Measurements from ENCODE around the gene AQP1.

The AQP1 gene

DNA sequence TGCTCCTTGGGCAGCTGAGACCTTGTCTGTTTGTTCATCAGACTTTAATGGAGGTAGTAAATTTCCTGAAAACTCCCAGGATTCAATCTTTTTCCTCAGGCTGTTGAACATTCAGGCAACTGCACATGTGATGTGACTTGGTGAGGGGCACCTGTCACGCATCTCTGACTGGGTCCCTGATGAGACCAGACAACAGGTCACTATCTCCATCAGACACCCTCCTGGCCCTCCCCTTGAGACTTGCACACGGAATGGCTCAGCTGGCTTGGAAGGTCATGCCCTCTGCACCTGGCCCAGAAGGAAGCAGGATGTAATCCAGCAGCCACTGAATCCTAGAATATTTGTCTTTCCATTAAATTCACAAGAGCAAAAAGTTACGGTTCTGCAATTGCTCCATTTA, 15.9 kb downstream of the AQP1 start:
- H2AK5ac ChIP-seq (ENCODE audit: low read length, severe bottlenecking): peak overlapping the region; percentile 33
- H3K79me1 ChIP-seq (replicated peaks; ENCODE audit: low read length, poor library complexity, severe bottlenecking): no peaks in the 10 kb centered on the region
- H3K14ac ChIP-seq (ENCODE audit: low read length in 2 of 2): no peak overlapping the region
- no peak overlapping the region for H3K27ac ChIP-seq (ENCODE audit: low read length, poor library complexity, severe bottlenecking)
- peaks cover 13 to 33% of the 10 kb centered on the region in 2 experiments for H3K36me3 ChIP-seq (ENCODE audit: control insufficient read depth in 1 of 2, insufficient read depth in 2 of 2, low read depth in 1 of 2, low read length in 2 of 2)
- no peak overlapping the region for H2BK120ac ChIP-seq (ENCODE audit: low read depth, low read length)
- H3K4me1 ChIP-seq (ENCODE audit: control insufficient read depth, insufficient read depth, low read depth, low read length): peaks cover 35% of the 10 kb centered on the region
- no peak overlapping the region for H3K9ac ChIP-seq (ENCODE audit: low read length)
- no peaks in the 10 kb centered on the region for H3K27me3 ChIP-seq (ENCODE audit: control insufficient read depth in 1 of 2, insufficient read depth in 1 of 2, low read length in 2 of 2)
- H3K9me3 ChIP-seq (ENCODE audit: control insufficient read depth, low read length): peaks cover 10% of the 10 kb centered on the region
- 74% methylated on average over 3 of the region's 3 CpGs for WGBS
- no peak overlapping the region for H3K4ac ChIP-seq (ENCODE audit: low read depth in 1 of 2, low read length in 2 of 2)
- no peak overlapping the region for H3K18ac ChIP-seq (ENCODE audit: low read depth in 1 of 2, low read length in 2 of 2)
- H3K23ac ChIP-seq (ENCODE audit: low read length in 2 of 2): no peak overlapping the region
- no peak overlapping the region for H2AFZ ChIP-seq (ENCODE audit: low read depth, low read length)
- no peak overlapping the region for H4K91ac ChIP-seq (ENCODE audit: low read length)
- H2BK15ac ChIP-seq (ENCODE audit: low read depth, poor library complexity, severe bottlenecking): no peak overlapping the region
- H4K8ac ChIP-seq (ENCODE audit: low read length): no peak overlapping the region
- no peak overlapping the region for H3K4me2 ChIP-seq (ENCODE audit: low read length, poor library complexity, severe bottlenecking)
- no peak overlapping the region for H3K4me3 ChIP-seq (ENCODE audit: insufficient read depth in 1 of 2, low read depth in 1 of 2, low read length in 2 of 2)
- DNase-seq: no peak
- no peak overlapping the region for H2BK5ac ChIP-seq (ENCODE audit: low read depth, low read length, poor library complexity, severe bottlenecking)
- H2BK12ac ChIP-seq (ENCODE audit: low read length in 2 of 2): no peak overlapping the region

GRCh38 chr7:30928254-30928872, 16.7 kb downstream of the AQP1 start:
- WGBS: 93% methylated on average over 13 of the region's 13 CpGs
- Histone ChIP-seq H3K79me1 (replicated peaks; ENCODE audit: low read length, poor library complexity, severe bottlenecking) (no peaks in the 10 kb centered on the region), H3K27ac (ENCODE audit: low read length, poor library complexity, severe bottlenecking) (no peak overlapping the region), H2BK12ac (ENCODE audit: low read length in 2 of 2) (no peak overlapping the region), H4K8ac (ENCODE audit: low read length) (no peak overlapping the region), H3K4ac (ENCODE audit: low read depth in 1 of 2, low read length in 2 of 2) (no peak overlapping the region), H2BK5ac (ENCODE audit: low read depth, low read length, poor library complexity, severe bottlenecking) (peak overlapping the region; percentile 22), H4K91ac (ENCODE audit: low read length) (no peak overlapping the region), H2AK5ac (ENCODE audit: low read length, severe bottlenecking) (peak overlapping the region; percentile 73), H3K36me3 (ENCODE audit: control insufficient read depth in 1 of 2, insufficient read depth in 2 of 2, low read depth in 1 of 2, low read length in 2 of 2) (peaks cover 13 to 25% of the 10 kb centered on the region in 2 experiments), H2BK120ac (ENCODE audit: low read depth, low read length) (no peak overlapping the region), H3K9me3 (ENCODE audit: control insufficient read depth, low read length) (peaks cover 10% of the 10 kb centered on the region), H3K23ac (ENCODE audit: low read length in 2 of 2) (no peak overlapping the region), H3K4me1 (ENCODE audit: control insufficient read depth, insufficient read depth, low read depth, low read length) (peaks cover 43% of the 10 kb centered on the region), H3K4me2 (ENCODE audit: low read length, poor library complexity, severe bottlenecking) (no peak overlapping the region), H3K4me3 (ENCODE audit: insufficient read depth in 1 of 2, low read depth in 1 of 2, low read length in 2 of 2) (no peak overlapping the region), H3K14ac (ENCODE audit: low read length in 2 of 2) (no peak overlapping the region), H3K18ac (ENCODE audit: low read depth in 1 of 2, low read length in 2 of 2) (no peak overlapping the region), H3K9ac (ENCODE audit: low read length) (no peak overlapping the region), H2BK15ac (ENCODE audit: low read depth, poor library complexity, severe bottlenecking) (peak overlapping the region; percentile 7), H3K27me3 (ENCODE audit: control insufficient read depth in 1 of 2, insufficient read depth in 1 of 2, low read length in 2 of 2) (no peaks in the 10 kb centered on the region), H2AFZ (ENCODE audit: low read depth, low read length) (no peak overlapping the region)
- DNase-seq: no peak

DNA sequence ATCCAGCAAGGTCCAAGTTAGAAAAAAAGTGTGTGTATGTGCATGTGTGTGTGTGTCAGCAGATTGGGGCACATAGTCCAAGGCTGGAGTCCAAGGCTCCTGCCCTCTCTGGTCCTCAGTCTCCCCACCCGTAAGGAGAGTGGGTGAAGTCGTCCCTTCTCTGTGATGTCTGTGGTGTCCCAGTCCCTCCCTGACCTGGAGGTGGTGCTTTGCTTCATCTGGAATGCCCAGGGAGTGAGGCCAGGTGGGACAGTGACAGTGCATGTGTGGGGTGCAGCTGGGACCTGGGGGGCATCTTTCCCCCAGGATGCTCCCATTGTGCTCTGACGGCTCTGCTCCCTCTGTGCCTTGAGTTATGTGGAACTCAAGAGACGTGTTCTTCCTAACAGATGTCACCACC, 18.0 kb downstream of the AQP1 start:
- Histone ChIP-seq H2BK12ac (ENCODE audit: low read length in 2 of 2) (no peak overlapping the region), H3K27ac (ENCODE audit: low read length, poor library complexity, severe bottlenecking) (peak overlapping the region; percentile 6), H3K18ac (ENCODE audit: low read depth in 1 of 2, low read length in 2 of 2) (no peak overlapping the region), H3K23ac (ENCODE audit: low read length in 2 of 2) (no peak overlapping the region), H3K79me1 (replicated peaks; ENCODE audit: low read length, poor library complexity, severe bottlenecking) (no peaks in the 10 kb centered on the region), H3K4me2 (ENCODE audit: low read length, poor library complexity, severe bottlenecking) (no peak overlapping the region), H4K91ac (ENCODE audit: low read length) (no peak overlapping the region), H3K4me3 (ENCODE audit: insufficient read depth in 1 of 2, low read depth in 1 of 2, low read length in 2 of 2) (no peak overlapping the region), H3K9me3 (ENCODE audit: control insufficient read depth, low read length) (peaks cover 10% of the 10 kb centered on the region), H2AFZ (ENCODE audit: low read depth, low read length) (no peak overlapping the region), H3K14ac (ENCODE audit: low read length in 2 of 2) (no peak overlapping the region), H3K9ac (ENCODE audit: low read length) (no peak overlapping the region), H4K8ac (ENCODE audit: low read length) (no peak overlapping the region), H2BK15ac (ENCODE audit: low read depth, poor library complexity, severe bottlenecking) (no peak overlapping the region), H3K36me3 (ENCODE audit: control insufficient read depth in 1 of 2, insufficient read depth in 2 of 2, low read depth in 1 of 2, low read length in 2 of 2) (peaks cover 5 to 16% of the 10 kb centered on the region in 2 experiments), H2BK120ac (ENCODE audit: low read depth, low read length) (no peak overlapping the region), H3K4ac (ENCODE audit: low read depth in 1 of 2, low read length in 2 of 2) (no peak overlapping the region), H2BK5ac (ENCODE audit: low read depth, low read length, poor library complexity, severe bottlenecking) (no peak overlapping the region), H2AK5ac (ENCODE audit: low read length, severe bottlenecking) (peak overlapping the region; percentile 74), H3K4me1 (ENCODE audit: control insufficient read depth, insufficient read depth, low read depth, low read length) (peaks cover 51% of the 10 kb centered on the region), H3K27me3 (ENCODE audit: control insufficient read depth in 1 of 2, insufficient read depth in 1 of 2, low read length in 2 of 2) (no peaks in the 10 kb centered on the region)
- DNase-seq: no peak
- 95% methylated on average over 3 of the region's 4 CpGs for WGBS

DNA sequence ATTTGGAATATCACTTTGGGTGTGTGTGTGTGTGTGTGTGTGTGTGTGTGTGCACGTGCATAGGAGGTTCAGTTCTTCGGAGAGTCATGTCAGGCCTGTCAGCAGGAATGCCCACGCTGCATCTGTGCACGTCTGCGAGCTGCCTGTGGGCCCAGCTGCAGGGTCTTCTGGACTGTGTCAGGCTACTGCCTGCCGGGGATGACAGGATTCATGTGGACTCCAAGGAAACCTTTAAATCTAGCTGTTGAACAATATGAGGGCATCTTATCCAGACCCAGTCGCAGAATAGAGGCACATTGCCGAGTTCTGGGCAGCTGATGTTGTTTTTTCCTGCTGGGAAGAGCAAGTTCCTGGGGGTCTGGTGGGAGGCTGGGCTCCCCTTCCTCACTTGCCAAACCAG, 19.0 kb downstream of the AQP1 start:
- no peaks in the 10 kb centered on the region for H3K27me3 ChIP-seq (ENCODE audit: control insufficient read depth in 1 of 2, insufficient read depth in 1 of 2, low read length in 2 of 2)
- H3K14ac ChIP-seq (ENCODE audit: low read length in 2 of 2): no peak overlapping the region
- H4K8ac ChIP-seq (ENCODE audit: low read length): no peak overlapping the region
- H3K18ac ChIP-seq (ENCODE audit: low read depth in 1 of 2, low read length in 2 of 2): no peak overlapping the region
- H3K4me1 ChIP-seq (ENCODE audit: control insufficient read depth, insufficient read depth, low read depth, low read length): peaks cover 49% of the 10 kb centered on the region
- peak overlapping the region; percentile 94 for H2AK5ac ChIP-seq (ENCODE audit: low read length, severe bottlenecking)
- H3K9ac ChIP-seq (ENCODE audit: low read length): no peak overlapping the region
- no peak overlapping the region for H4K91ac ChIP-seq (ENCODE audit: low read length)
- no peak overlapping the region for H3K4me3 ChIP-seq (ENCODE audit: insufficient read depth in 1 of 2, low read depth in 1 of 2, low read length in 2 of 2)
- H2BK15ac ChIP-seq (ENCODE audit: low read depth, poor library complexity, severe bottlenecking): no peak overlapping the region
- no peak overlapping the region for H3K4me2 ChIP-seq (ENCODE audit: low read length, poor library complexity, severe bottlenecking)
- H3K23ac ChIP-seq (ENCODE audit: low read length in 2 of 2): no peak overlapping the region
- no peak overlapping the region for H2BK12ac ChIP-seq (ENCODE audit: low read length in 2 of 2)
- H2BK120ac ChIP-seq (ENCODE audit: low read depth, low read length): no peak overlapping the region
- peaks cover 10% of the 10 kb centered on the region for H3K9me3 ChIP-seq (ENCODE audit: control insufficient read depth, low read length)
- WGBS: 19% methylated on average over 8 of the region's 8 CpGs
- H3K79me1 ChIP-seq (replicated peaks; ENCODE audit: low read length, poor library complexity, severe bottlenecking): no peaks in the 10 kb centered on the region
- H3K36me3 ChIP-seq (ENCODE audit: control insufficient read depth in 1 of 2, insufficient read depth in 2 of 2, low read depth in 1 of 2, low read length in 2 of 2): peaks cover 0 to 14% of the 10 kb centered on the region in 2 experiments
- no peak for DNase-seq
- peak overlapping the region; percentile 100 for H3K27ac ChIP-seq (ENCODE audit: low read length, poor library complexity, severe bottlenecking)
- H2BK5ac ChIP-seq (ENCODE audit: low read depth, low read length, poor library complexity, severe bottlenecking): peak overlapping the region; percentile 80
- no peak overlapping the region for H3K4ac ChIP-seq (ENCODE audit: low read depth in 1 of 2, low read length in 2 of 2)
- no peak overlapping the region for H2AFZ ChIP-seq (ENCODE audit: low read depth, low read length)

Measured in mesenchymal stem cell (in vitro differentiated cells and primary cell).